Thyroid gland (tissue), 4 donors: ENCODE data around the gene PLPPR1.

ENCODE experiments used
- POLR2A ChIP-seq, 2 donors: fragments of 450-650 bp; IDR thresholded peaks; one replicate each; pipeline ENCODE4 v1.6.1; 2017; ENCODE audit warnings: antibody characterized with exemption in 2 of 2, mild to moderate bottlenecking in 2 of 2, moderate library complexity in 1 of 2
- TF ChIP-seq, protein P1 (sequence below), 6 experiments: fragments of 200-600 bp in 3 of 6; fragments of 450-650 bp in 3 of 6; sonication (generic) in 3 of 6; IDR thresholded peaks; one replicate each; pipeline ENCODE4 v1.5.1; 2016 to 2019; ENCODE audit warnings: antibody characterized with exemption in 6 of 6, mild to moderate bottlenecking in 2 of 6, inconsistent platforms in 1 of 6, moderate library complexity in 1 of 6

DNA sequence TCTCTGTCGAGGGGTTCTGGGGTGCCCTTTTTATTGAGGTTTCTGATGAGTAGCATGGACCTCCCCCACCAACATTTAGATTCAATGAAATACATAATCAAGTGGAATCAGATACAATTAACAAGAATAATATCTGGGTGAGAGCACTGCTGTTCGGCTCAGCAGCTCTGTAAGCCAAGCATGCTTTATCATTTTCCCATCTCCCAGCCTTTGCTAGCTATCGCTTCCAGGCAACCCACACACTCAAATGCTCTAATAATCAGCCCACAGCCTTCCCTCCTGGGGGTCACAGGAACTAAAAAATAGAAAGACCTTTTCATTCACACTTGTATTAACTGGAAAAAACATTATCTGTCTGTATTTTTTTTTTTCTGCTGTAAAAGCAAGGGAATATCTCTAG is 8.9 kb downstream of the PLPPR1 start:
- TF ChIP-seq, protein P1, sequence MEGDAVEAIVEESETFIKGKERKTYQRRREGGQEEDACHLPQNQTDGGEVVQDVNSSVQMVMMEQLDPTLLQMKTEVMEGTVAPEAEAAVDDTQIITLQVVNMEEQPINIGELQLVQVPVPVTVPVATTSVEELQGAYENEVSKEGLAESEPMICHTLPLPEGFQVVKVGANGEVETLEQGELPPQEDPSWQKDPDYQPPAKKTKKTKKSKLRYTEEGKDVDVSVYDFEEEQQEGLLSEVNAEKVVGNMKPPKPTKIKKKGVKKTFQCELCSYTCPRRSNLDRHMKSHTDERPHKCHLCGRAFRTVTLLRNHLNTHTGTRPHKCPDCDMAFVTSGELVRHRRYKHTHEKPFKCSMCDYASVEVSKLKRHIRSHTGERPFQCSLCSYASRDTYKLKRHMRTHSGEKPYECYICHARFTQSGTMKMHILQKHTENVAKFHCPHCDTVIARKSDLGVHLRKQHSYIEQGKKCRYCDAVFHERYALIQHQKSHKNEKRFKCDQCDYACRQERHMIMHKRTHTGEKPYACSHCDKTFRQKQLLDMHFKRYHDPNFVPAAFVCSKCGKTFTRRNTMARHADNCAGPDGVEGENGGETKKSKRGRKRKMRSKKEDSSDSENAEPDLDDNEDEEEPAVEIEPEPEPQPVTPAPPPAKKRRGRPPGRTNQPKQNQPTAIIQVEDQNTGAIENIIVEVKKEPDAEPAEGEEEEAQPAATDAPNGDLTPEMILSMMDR (IDR thresholded peaks at IDR 0.05) = no peak
- no peak for TF ChIP-seq POLR2A (IDR thresholded peaks at IDR 0.05)
